DND-41 (cell line): Measurements from ENCODE around the gene TCP11.

Experiments used
- ATAC-seq: fragments of 200-7000 bp; cut with Tn5 transposase; 3 replicates; pipeline ENCODE4 v1.9.1; 2021; ENCODE audit warnings: low read depth; ENCODE audit not compliant: insufficient read depth
- DNase-seq: peaks from one replicate; pipeline ENCODE4 v3.0.0-alpha.2; 2020
- H2AFZ ChIP-seq: 2 replicates; pipeline ENCODE4 v1.6.0; 2012; ENCODE audit warnings: low read depth, low read length
- H3K27ac ChIP-seq: 2 replicates; pipeline ENCODE4 v1.5.1; 2012; ENCODE audit warnings: low read length, inconsistent platforms
- H3K27me3 ChIP-seq: fragments of 200-600 bp; sonication (generic); 2 replicates; pipeline ENCODE4 v1.6.0; 2012; ENCODE audit warnings: low read length, mild to moderate bottlenecking, inconsistent platforms; ENCODE audit not compliant: insufficient read depth, poor library complexity
- H3K36me3 ChIP-seq: 2 replicates; pipeline ENCODE4 v1.5.1; 2012; ENCODE audit warnings: low read length, inconsistent platforms; ENCODE audit not compliant: insufficient read depth
- H3K4me1 ChIP-seq: 2 replicates; pipeline ENCODE4 v1.5.1; 2012; ENCODE audit warnings: mild to moderate bottlenecking, low read length; ENCODE audit not compliant: insufficient read depth
- H3K4me2 ChIP-seq: 2 replicates; pipeline ENCODE4 v1.6.0; 2012; ENCODE audit warnings: mild to moderate bottlenecking, moderate library complexity, low read length, inconsistent platforms; ENCODE audit not compliant: insufficient read depth
- H3K4me3 ChIP-seq, 2 experiments: fragments of 200-600 bp in 1 of 2; shearing (Covaris generic) in 1 of 2; 2 replicates each; pipeline ENCODE4 v1.5.1; 2012 to 2016; ENCODE audit warnings: inconsistent platforms in 2 of 2, low read length in 2 of 2, mild to moderate bottlenecking in 2 of 2, low read depth in 1 of 2, moderate library complexity in 1 of 2
- H3K79me2 ChIP-seq: 2 replicates; pipeline ENCODE4 v1.6.0; 2012; ENCODE audit warnings: low read length, inconsistent platforms; ENCODE audit not compliant: insufficient read depth
- H3K9ac ChIP-seq: 2 replicates; pipeline ENCODE4 v1.6.0; 2012; ENCODE audit warnings: low read depth, mild to moderate bottlenecking, inconsistent platforms, low read length, moderate library complexity
- H3K9me3 ChIP-seq: 2 replicates; pipeline ENCODE4 v1.5.1; 2012; ENCODE audit warnings: low read length, moderate library complexity, mild to moderate bottlenecking, inconsistent platforms; ENCODE audit not compliant: insufficient read depth, severe bottlenecking
- H4K20me1 ChIP-seq: 2 replicates; pipeline ENCODE4 v1.6.0; 2012; ENCODE audit warnings: low read length; ENCODE audit not compliant: insufficient read depth
- EZH2 ChIP-seq: IDR thresholded peaks from 3 replicates; pipeline ENCODE4 v1.6.1; 2012; ENCODE audit warnings: borderline replicate concordance, low read depth, mild to moderate bottlenecking, moderate library complexity, low read length, inconsistent platforms; ENCODE audit not compliant: severe bottlenecking
- TF ChIP-seq, protein P1 (sequence below): IDR thresholded peaks from 2 replicates; pipeline ENCODE4 v1.5.1; 2012; ENCODE audit warnings: borderline replicate concordance, low read length, moderate library complexity, mild to moderate bottlenecking; ENCODE audit not compliant: poor library complexity, severe bottlenecking; ENCODE audit errors: extremely low read depth

Gene TCP11

DNA sequence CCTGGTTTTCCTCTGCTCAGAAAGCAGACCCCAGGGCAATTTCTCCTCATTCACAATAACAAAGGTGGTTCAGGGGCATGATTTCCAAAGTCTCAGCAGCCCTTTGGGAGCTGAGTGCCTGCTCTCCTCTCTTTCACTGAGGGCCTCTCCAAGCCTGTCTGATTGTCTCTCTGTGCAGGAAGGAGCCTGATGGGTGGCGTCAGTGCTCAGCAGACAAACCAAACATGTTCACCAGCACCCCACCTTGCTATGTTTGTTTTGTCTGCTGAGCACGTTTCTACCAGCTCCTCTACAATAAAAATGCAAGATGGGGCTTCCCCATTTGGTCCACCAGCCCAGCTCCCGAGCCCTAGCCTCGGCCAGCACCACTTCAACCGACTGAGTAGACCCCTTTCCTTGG lies 25.4 kb upstream of the TCP11 start:
- Histone ChIP-seq H3K27me3 (peaks cover 13% of the 10 kb centered on the region), H3K4me1 (no peaks in the 10 kb centered on the region), H3K36me3 (no peaks in the 10 kb centered on the region), H3K79me2 (no peaks in the 10 kb centered on the region), H3K4me3 (no peak overlapping the region), H2AFZ (no peak overlapping the region), H3K9ac (no peak overlapping the region), H3K9me3 (no peaks in the 10 kb centered on the region), H3K27ac (no peak overlapping the region), H3K4me2 (no peak overlapping the region), H4K20me1 (peaks cover 3% of the 10 kb centered on the region; the same call in 1 of the 2 replicates)
- ATAC-seq (no peak), DNase-seq (no peak)
- no peak for TF ChIP-seq EZH2
- TF ChIP-seq, protein P1, sequence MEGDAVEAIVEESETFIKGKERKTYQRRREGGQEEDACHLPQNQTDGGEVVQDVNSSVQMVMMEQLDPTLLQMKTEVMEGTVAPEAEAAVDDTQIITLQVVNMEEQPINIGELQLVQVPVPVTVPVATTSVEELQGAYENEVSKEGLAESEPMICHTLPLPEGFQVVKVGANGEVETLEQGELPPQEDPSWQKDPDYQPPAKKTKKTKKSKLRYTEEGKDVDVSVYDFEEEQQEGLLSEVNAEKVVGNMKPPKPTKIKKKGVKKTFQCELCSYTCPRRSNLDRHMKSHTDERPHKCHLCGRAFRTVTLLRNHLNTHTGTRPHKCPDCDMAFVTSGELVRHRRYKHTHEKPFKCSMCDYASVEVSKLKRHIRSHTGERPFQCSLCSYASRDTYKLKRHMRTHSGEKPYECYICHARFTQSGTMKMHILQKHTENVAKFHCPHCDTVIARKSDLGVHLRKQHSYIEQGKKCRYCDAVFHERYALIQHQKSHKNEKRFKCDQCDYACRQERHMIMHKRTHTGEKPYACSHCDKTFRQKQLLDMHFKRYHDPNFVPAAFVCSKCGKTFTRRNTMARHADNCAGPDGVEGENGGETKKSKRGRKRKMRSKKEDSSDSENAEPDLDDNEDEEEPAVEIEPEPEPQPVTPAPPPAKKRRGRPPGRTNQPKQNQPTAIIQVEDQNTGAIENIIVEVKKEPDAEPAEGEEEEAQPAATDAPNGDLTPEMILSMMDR, result no peak

DNA sequence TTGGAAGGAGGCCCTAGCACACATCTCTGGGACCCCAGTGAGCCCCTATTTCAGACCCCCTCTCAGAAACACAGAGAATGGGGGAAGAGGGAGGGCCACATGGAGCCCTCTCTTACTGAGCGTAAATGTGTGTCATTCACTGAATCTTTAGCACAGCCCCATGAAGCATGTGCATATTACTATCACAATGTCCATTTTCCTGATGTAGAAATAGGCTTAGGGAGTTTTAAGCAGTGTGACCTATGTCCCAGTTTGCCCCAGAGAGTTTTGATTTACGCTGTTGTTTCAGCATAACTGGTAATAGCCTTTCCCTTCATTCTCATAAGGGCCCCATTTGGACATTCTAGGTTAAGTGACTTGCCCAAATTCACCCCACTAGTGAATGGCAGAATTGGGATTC lies 25.0 kb upstream of the TCP11 start:
- H4K20me1 ChIP-seq, result peaks cover 3% of the 10 kb centered on the region; the same call in 1 of the 2 replicates
- H3K4me2 ChIP-seq, result no peak overlapping the region
- H3K9ac ChIP-seq, result no peak overlapping the region
- peaks cover 14% of the 10 kb centered on the region for H3K27me3 ChIP-seq
- no peaks in the 10 kb centered on the region for H3K9me3 ChIP-seq
- no peak for TF ChIP-seq EZH2
- TF ChIP-seq, protein P1, result no peak
- no peak overlapping the region for H3K4me3 ChIP-seq
- H3K79me2 ChIP-seq, result no peaks in the 10 kb centered on the region
- H3K27ac ChIP-seq, result no peak overlapping the region
- H2AFZ ChIP-seq, result no peak overlapping the region
- H3K4me1 ChIP-seq, result no peaks in the 10 kb centered on the region
- H3K36me3 ChIP-seq, result no peaks in the 10 kb centered on the region
- DNase-seq, result no peak
- no peak for ATAC-seq

DNA sequence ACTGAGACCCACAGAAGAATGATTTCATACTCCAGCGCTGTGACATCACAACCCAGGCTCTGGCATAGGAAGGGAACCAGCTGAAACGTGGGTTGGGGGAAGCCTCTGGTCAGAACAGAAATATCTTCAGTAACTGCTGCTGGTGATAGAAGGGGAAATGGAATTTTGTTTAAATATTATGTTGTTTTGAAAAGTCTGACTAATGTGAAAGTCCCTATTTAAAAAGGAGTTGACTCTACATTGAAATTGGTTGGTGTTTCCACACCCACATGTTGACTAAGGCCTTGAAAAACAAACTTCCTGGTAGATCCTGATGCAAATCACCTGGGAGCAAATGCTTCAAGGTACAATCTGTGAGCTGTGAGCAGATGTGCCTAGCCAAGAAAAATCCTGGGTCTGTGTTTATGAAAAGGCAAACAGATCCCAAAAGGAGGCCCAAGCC lies 24.5 kb upstream of the TCP11 start:
- Histone ChIP-seq H3K27ac (no peak overlapping the region), H3K4me1 (no peaks in the 10 kb centered on the region), H3K36me3 (no peaks in the 10 kb centered on the region), H3K4me3 (no peak overlapping the region), H3K9ac (no peak overlapping the region), H3K9me3 (no peaks in the 10 kb centered on the region), H2AFZ (no peak overlapping the region), H4K20me1 (peaks cover 3% of the 10 kb centered on the region; the same call in 1 of the 2 replicates), H3K27me3 (peaks cover 19% of the 10 kb centered on the region), H3K4me2 (no peak overlapping the region), H3K79me2 (no peaks in the 10 kb centered on the region)
- DNase-seq (no peak), ATAC-seq (no peak)
- TF ChIP-seq, protein P1, result no peak
- TF ChIP-seq EZH2, result no peak

DNA sequence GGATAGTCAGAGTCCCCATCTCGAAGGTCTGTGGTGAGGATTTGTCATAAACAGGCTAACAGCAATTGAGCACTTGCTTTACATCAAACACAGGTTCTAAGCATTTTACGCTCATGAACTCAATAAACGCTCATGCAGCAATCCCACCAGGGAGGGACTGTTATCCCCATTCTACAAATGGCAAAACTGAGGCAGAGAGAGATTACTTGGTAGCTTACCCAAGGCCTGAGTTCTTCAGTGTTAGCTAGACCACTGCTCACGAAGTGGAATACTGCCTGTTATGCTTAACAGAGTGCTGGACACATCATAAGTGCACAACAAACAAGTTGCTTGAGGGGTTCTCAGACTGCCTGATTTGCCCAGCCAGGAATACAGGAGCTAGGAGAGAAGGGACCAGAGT lies 23.7 kb upstream of the TCP11 start:
- H3K27me3 ChIP-seq, result peaks cover 21% of the 10 kb centered on the region
- TF ChIP-seq, protein P1, result no peak
- TF ChIP-seq EZH2, result no peak
- no peaks in the 10 kb centered on the region for H3K9me3 ChIP-seq
- DNase-seq (no peak), ATAC-seq (no peak)
- H3K9ac ChIP-seq, result no peak overlapping the region
- peaks cover 3% of the 10 kb centered on the region; the same call in 1 of the 2 replicates for H4K20me1 ChIP-seq
- H3K27ac ChIP-seq, result no peak overlapping the region
- H3K4me1 ChIP-seq, result no peaks in the 10 kb centered on the region
- no peaks in the 10 kb centered on the region for H3K79me2 ChIP-seq
- no peak overlapping the region for H3K4me2 ChIP-seq
- H3K4me3 ChIP-seq, result no peak overlapping the region
- H3K36me3 ChIP-seq, result no peaks in the 10 kb centered on the region
- H2AFZ ChIP-seq, result no peak overlapping the region
